ENCODE data around the gene RAB31. TPM values are rescaled to one million over a fixed set of nuclear protein-coding genes. Genes with fewer than 3 reads are reported as not detected.
"Not testable (repeated sequence)": the region's sequence is repeated elsewhere in the genome, so short reads cannot be mapped to it uniquely, and the experiment has no call there.

RAB31 gene
- total RNA-seq, 2 donors from 2014 or later: 4.3 to 8.0 TPM

- no peaks in the 10 kb centered on the region for H3K9me3 ChIP-seq
- ATAC-seq (no peak), DNase-seq (no peak)
- no peaks in the 10 kb centered on the region for H3K36me3 ChIP-seq (replicated peaks in 1 of 2; ENCODE audit: insufficient read depth in 1 of 2, low read depth in 2 of 2)
- intact Hi-C loops (cut with DNase I): no loop called here
- H3K27ac ChIP-seq: no peak overlapping the region
- WGBS, 2 donors: 82 to 94% methylated on average over 7 of the region's 7 CpGs
- H3K27me3 ChIP-seq: no peaks in the 10 kb centered on the region
- H3K4me3 ChIP-seq: no peak overlapping the region
- H3K4me1 ChIP-seq: no peaks in the 10 kb centered on the region
- no peak for TF ChIP-seq CTCF (IDR thresholded peaks at IDR 0.05)
- no peak for TF ChIP-seq POLR2A (IDR thresholded peaks at IDR 0.05)
Measured at GRCh38 chr18:9764011-9764481, 55.9 kb downstream of the RAB31 start.

- no peak for TF ChIP-seq POLR2A (IDR thresholded peaks at IDR 0.05)
- TF ChIP-seq CTCF (IDR thresholded peaks at IDR 0.05): no peak
- no peaks in the 10 kb centered on the region for H3K36me3 ChIP-seq (replicated peaks in 1 of 2; ENCODE audit: insufficient read depth in 1 of 2, low read depth in 2 of 2)
- no peaks in the 10 kb centered on the region for H3K4me1 ChIP-seq
- no peak overlapping the region for H3K27ac ChIP-seq
- H3K4me3 ChIP-seq: no peak overlapping the region
- H3K9me3 ChIP-seq: no peaks in the 10 kb centered on the region
- no peaks in the 10 kb centered on the region for H3K27me3 ChIP-seq
- 75 to 84% methylated on average over 4 of the region's 4 CpGs for WGBS, 2 donors
- intact Hi-C loops (cut with DNase I): no loop called here
- no peak for DNase-seq
- no peak for ATAC-seq
Measured at GRCh38 chr18:9765501-9765900, 57.4 kb downstream of the RAB31 start.

GRCh38 chr18:9766076-9766481 is 58.0 kb downstream of the RAB31 start:
- Histone ChIP-seq H3K27ac (peak overlapping the region in 1 of 4 donors; percentile 11), H3K9me3 (no peaks in the 10 kb centered on the region), H3K4me1 (peaks cover under 1% of the 10 kb centered on the region), H3K4me3 (no peak overlapping the region), H3K36me3 (replicated peaks in 1 of 2; ENCODE audit: insufficient read depth in 1 of 2, low read depth in 2 of 2) (no peaks in the 10 kb centered on the region), H3K27me3 (no peaks in the 10 kb centered on the region)
- TF ChIP-seq POLR2A (IDR thresholded peaks at IDR 0.05) (no peak), CTCF (IDR thresholded peaks at IDR 0.05) (no peak)
- 78 to 96% methylated on average over 5 to 11 of the region's 11 CpGs for WGBS, 2 donors
- DNase-seq (no peak), ATAC-seq (no peak)
- intact Hi-C loops (cut with DNase I): no loop called here

GRCh38 chr18:9766740-9767139 is 58.6 kb downstream of the RAB31 start:
- WGBS, 2 donors: 79 to 88% methylated on average over 1 of the region's 1 CpG
- H3K9me3 ChIP-seq: no peaks in the 10 kb centered on the region
- H3K4me1 ChIP-seq: peaks cover 7% of the 10 kb centered on the region
- intact Hi-C loops (cut with DNase I): no loop called here
- no peaks in the 10 kb centered on the region for H3K27me3 ChIP-seq
- DNase-seq (no peak), ATAC-seq (no peak)
- H3K4me3 ChIP-seq: no peak overlapping the region
- H3K36me3 ChIP-seq (replicated peaks in 1 of 2; ENCODE audit: insufficient read depth in 1 of 2, low read depth in 2 of 2): no peaks in the 10 kb centered on the region
- no peak for TF ChIP-seq CTCF (IDR thresholded peaks at IDR 0.05)
- TF ChIP-seq POLR2A (IDR thresholded peaks at IDR 0.05): no peak
- H3K27ac ChIP-seq: no peak overlapping the region

GRCh38 chr18:9768071-9768691 is 60.1 kb downstream of the RAB31 start:
- H3K36me3 ChIP-seq (replicated peaks in 1 of 2; ENCODE audit: insufficient read depth in 1 of 2, low read depth in 2 of 2); H3K27me3 ChIP-seq; H3K4me1 ChIP-seq; H3K9me3 ChIP-seq; ATAC-seq; DNase-seq; H3K27ac ChIP-seq; H3K4me3 ChIP-seq; intact Hi-C loops (cut with DNase I): not testable (repeated sequence)
- 54 to 96% methylated on average over 2 of the region's 2 CpGs for WGBS, 2 donors

GRCh38 chr18:9770111-9770510 is 62.0 kb downstream of the RAB31 start:
- intact Hi-C loops (cut with DNase I); ATAC-seq; H3K36me3 ChIP-seq (replicated peaks in 1 of 2; ENCODE audit: insufficient read depth in 1 of 2, low read depth in 2 of 2); H3K27ac ChIP-seq; DNase-seq; H3K9me3 ChIP-seq; H3K4me1 ChIP-seq; H3K4me3 ChIP-seq; H3K27me3 ChIP-seq: not testable (repeated sequence)
- WGBS, 2 donors: 64 to 74% methylated on average over 3 of the region's 3 CpGs
